22Rv1 (cell line): ENCODE measurements around the gene FAM200C.
"Not testable (repeated sequence)": the region's sequence is repeated elsewhere in the genome, so short reads cannot be mapped to it uniquely, and the experiment has no call there.

Experiments
- CTCF ChIP-seq: fragments of 450-650 bp; IDR thresholded peaks from 2 replicates; pipeline ENCODE4 v1.5.1; 2017; ENCODE audit warnings: mild to moderate bottlenecking
- ZFX ChIP-seq: fragments of 450-650 bp; IDR thresholded peaks from 2 replicates; pipeline ENCODE4 v1.6.1; 2017; ENCODE audit warnings: antibody characterized with exemption, borderline replicate concordance

GRCh38 chr5:160436661-160437060 is 36.8 kb upstream of the FAM200C start:
- not testable (repeated sequence) for TF ChIP-seq CTCF, ZFX
